ENCODE data around the gene LPAR3.

GRCh38 chr1:84862810-84863251 is 30.2 kb downstream of the LPAR3 start:
- TF ChIP-seq, protein P1, sequence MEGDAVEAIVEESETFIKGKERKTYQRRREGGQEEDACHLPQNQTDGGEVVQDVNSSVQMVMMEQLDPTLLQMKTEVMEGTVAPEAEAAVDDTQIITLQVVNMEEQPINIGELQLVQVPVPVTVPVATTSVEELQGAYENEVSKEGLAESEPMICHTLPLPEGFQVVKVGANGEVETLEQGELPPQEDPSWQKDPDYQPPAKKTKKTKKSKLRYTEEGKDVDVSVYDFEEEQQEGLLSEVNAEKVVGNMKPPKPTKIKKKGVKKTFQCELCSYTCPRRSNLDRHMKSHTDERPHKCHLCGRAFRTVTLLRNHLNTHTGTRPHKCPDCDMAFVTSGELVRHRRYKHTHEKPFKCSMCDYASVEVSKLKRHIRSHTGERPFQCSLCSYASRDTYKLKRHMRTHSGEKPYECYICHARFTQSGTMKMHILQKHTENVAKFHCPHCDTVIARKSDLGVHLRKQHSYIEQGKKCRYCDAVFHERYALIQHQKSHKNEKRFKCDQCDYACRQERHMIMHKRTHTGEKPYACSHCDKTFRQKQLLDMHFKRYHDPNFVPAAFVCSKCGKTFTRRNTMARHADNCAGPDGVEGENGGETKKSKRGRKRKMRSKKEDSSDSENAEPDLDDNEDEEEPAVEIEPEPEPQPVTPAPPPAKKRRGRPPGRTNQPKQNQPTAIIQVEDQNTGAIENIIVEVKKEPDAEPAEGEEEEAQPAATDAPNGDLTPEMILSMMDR (IDR thresholded peaks at IDR 0.05), result no peak
- TF ChIP-seq POLR2A (IDR thresholded peaks at IDR 0.05), result no peak
- TF ChIP-seq EP300 (IDR thresholded peaks at IDR 0.05), result no peak
